ENCODE results near the gene RLN3. TPM values are rescaled to one million over a fixed set of nuclear protein-coding genes. Genes with fewer than 3 reads are reported as not detected.

RLN3 gene
- total and polyA plus RNA-seq, 9 of the 15 experiments (the other 6 are each of a cell fraction or from before 2014, with no cell fraction given): 0.31 to 1.2 (median 0.71) TPM; not detected in 6

- TF ChIP-seq ELF1 (tag; IDR thresholded peaks at IDR 0.05): no peak
- no peak for TF ChIP-seq CC2D1A (IDR thresholded peaks at IDR 0.05)
- TF ChIP-seq HMG20A (CRISPR knock-in tag; conservative IDR thresholded peaks at IDR 0.05): no peak
- TF ChIP-seq, protein P1, sequence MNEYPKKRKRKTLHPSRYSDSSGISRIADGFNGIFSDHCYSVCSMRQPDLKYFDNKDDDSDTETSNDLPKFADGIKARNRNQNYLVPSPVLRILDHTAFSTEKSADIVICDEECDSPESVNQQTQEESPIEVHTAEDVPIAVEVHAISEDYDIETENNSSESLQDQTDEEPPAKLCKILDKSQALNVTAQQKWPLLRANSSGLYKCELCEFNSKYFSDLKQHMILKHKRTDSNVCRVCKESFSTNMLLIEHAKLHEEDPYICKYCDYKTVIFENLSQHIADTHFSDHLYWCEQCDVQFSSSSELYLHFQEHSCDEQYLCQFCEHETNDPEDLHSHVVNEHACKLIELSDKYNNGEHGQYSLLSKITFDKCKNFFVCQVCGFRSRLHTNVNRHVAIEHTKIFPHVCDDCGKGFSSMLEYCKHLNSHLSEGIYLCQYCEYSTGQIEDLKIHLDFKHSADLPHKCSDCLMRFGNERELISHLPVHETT (CRISPR knock-in tag; conservative IDR thresholded peaks at IDR 0.05 in 1 of 2, IDR thresholded peaks at IDR 0.05 in 1 of 2): peak in 1 of 2 experiments; percentile 58; a peak in 1 of 4 replicates
- no peak for TF ChIP-seq FOSL1 (tag; conservative IDR thresholded peaks at IDR 0.05)
- TF ChIP-seq MTA3 (IDR thresholded peaks at IDR 0.05; ENCODE audit: borderline replicate concordance): no peak
- no peak for TF ChIP-seq RERE (CRISPR knock-in tag; IDR thresholded peaks at IDR 0.05; ENCODE audit: borderline replicate concordance)
- TF ChIP-seq ZNF274 (IDR thresholded peaks at IDR 0.05; ENCODE audit: borderline replicate concordance, low read depth, low read length): no peak
- TF ChIP-seq TGIF2 (CRISPR knock-in tag; IDR thresholded peaks at IDR 0.05): no peak
- no peak for TF ChIP-seq NCOA1 (IDR thresholded peaks at IDR 0.05; ENCODE audit: low read depth)
- no peak for TF ChIP-seq LARP7 (IDR thresholded peaks at IDR 0.05)
- peak; percentile 62 for TF ChIP-seq DACH1 (IDR thresholded peaks at IDR 0.05; ENCODE audit: partially characterized antibody)
- no peak for TF ChIP-seq ZNF431 (CRISPR knock-in tag; IDR thresholded peaks at IDR 0.05)
- no peak for TF ChIP-seq PCBP1 (IDR thresholded peaks at IDR 0.05; ENCODE audit: low read depth, low read length, poor library complexity, severe bottlenecking)
- TF ChIP-seq, protein P2, sequence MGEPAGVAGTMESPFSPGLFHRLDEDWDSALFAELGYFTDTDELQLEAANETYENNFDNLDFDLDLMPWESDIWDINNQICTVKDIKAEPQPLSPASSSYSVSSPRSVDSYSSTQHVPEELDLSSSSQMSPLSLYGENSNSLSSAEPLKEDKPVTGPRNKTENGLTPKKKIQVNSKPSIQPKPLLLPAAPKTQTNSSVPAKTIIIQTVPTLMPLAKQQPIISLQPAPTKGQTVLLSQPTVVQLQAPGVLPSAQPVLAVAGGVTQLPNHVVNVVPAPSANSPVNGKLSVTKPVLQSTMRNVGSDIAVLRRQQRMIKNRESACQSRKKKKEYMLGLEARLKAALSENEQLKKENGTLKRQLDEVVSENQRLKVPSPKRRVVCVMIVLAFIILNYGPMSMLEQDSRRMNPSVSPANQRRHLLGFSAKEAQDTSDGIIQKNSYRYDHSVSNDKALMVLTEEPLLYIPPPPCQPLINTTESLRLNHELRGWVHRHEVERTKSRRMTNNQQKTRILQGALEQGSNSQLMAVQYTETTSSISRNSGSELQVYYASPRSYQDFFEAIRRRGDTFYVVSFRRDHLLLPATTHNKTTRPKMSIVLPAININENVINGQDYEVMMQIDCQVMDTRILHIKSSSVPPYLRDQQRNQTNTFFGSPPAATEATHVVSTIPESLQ (CRISPR knock-in tag; IDR thresholded peaks at IDR 0.05): no peak
- TF ChIP-seq SNRNP70 (optimal IDR thresholded peaks at IDR 0.05; ENCODE audit: low read depth, low read length): no peak
- TF ChIP-seq GABPB2 (CRISPR knock-in tag; conservative IDR thresholded peaks at IDR 0.05): no peak
- no peak for TF ChIP-seq KLF13 (tag; IDR thresholded peaks at IDR 0.05; ENCODE audit: borderline replicate concordance, low read depth)
- peak; percentile 100 for TF ChIP-seq MXI1 (IDR thresholded peaks at IDR 0.05; ENCODE audit: low read depth, low read length)
Measured at GRCh38 chr19:14006085-14006765, 21.7 kb upstream of the RLN3 start, which contains the start of gene RFX1 (continued).

Measured in K562 (cell line).